SK-N-SH (cell line): Measurements from ENCODE around the gene MIDN. TPM values are rescaled to one million over a fixed set of nuclear protein-coding genes. Genes with fewer than 3 reads are reported as not detected.
A peak's percentile ranks its signal among the peaks of the same experiment; 100 is the strongest.

ENCODE experiments used
- CTCF ChIA-PET: fragments of 300-600, 350-600 bp; formaldehyde crosslinking; extraction: SDS; loops from one replicate; lab custom pipeline; 2021; lab: Yijun Ruan, JAX
- POLR2A ChIA-PET: fragments of 350-600 bp; sonication (Branson Sonifier 250); formaldehyde crosslinking; extraction: SDS; loops from one replicate; lab custom pipeline; 2020; ENCODE audit warnings: antibody characterized with exemption, inconsistent platforms; lab: Yijun Ruan, JAX
- DNase-seq: peaks from one replicate; pipeline ENCODE4 v3.0.0; 2012
- H2AFZ ChIP-seq: fragments of 200-600 bp; sonication (generic); 2 replicates; pipeline ENCODE4 v1.8.1; 2016; ENCODE audit warnings: antibody characterized with exemption, mild to moderate bottlenecking, low read depth
- H3F3A ChIP-seq: fragments of 200-600 bp; sonication (generic); replicated peaks from 2 replicates; pipeline ENCODE3; 2016; ENCODE audit warnings: antibody characterized with exemption, mild to moderate bottlenecking; ENCODE audit not compliant: insufficient read depth
- H3K27ac ChIP-seq, 2 experiments: fragments of 200-500 bp in 1 of 2; fragments of 200-600 bp in 1 of 2; sonication (Bioruptor generic) in 1 of 2; sonication (generic), shearing (Covaris generic) in 1 of 2; 2 replicates each; pipeline versions ENCODE4 v1.5.1 to v1.6.1; 2014 to 2016; ENCODE audit warnings: low read depth in 2 of 2, inconsistent platforms in 1 of 2, low read length in 1 of 2, mild to moderate bottlenecking in 1 of 2, mixed read lengths in 1 of 2
- H3K27me3 ChIP-seq: fragments of 200-600 bp; sonication (generic), shearing (Covaris generic); 2 replicates; pipeline ENCODE4 v1.6.1; 2016; ENCODE audit warnings: mixed run types; ENCODE audit not compliant: insufficient read depth
- H3K36me3 ChIP-seq, 2 experiments: fragments of 200-500 bp in 1 of 2; fragments of 200-600 bp in 1 of 2; sonication (Bioruptor generic) in 1 of 2; sonication (generic) in 1 of 2; replicated peaks in 1 of 2; 2 replicates each; pipeline versions ENCODE3 to v1.5.1; 2014 to 2016; ENCODE audit warnings: low read length in 1 of 2, mild to moderate bottlenecking in 1 of 2; ENCODE audit not compliant: insufficient read depth in 2 of 2, control insufficient read depth in 1 of 2
- H3K4me1 ChIP-seq, 2 experiments: fragments of 200-500 bp in 1 of 2; fragments of 200-600 bp in 1 of 2; sonication (Bioruptor generic) in 1 of 2; sonication (generic), shearing (Covaris generic) in 1 of 2; 2 replicates each; pipeline versions ENCODE4 v1.5.1 to v1.6.1; 2014 to 2016; ENCODE audit warnings: low read depth in 1 of 2, low read length in 1 of 2, mixed run types in 1 of 2; ENCODE audit not compliant: insufficient read depth in 2 of 2, control insufficient read depth in 1 of 2
- H3K4me2 ChIP-seq: fragments of 200-600 bp; sonication (generic), shearing (Covaris generic); 2 replicates; pipeline ENCODE4 v1.6.1; 2017; ENCODE audit warnings: mixed run types
- H3K4me3 ChIP-seq, 2 experiments: fragments of 200-500 bp in 1 of 2; fragments of 200-600 bp in 1 of 2; sonication (Bioruptor generic) in 1 of 2; sonication (generic), shearing (Covaris generic) in 1 of 2; 2 replicates each; pipeline versions ENCODE4 v1.5.1 to v1.8.1; 2014 to 2016; ENCODE audit warnings: low read depth in 2 of 2, inconsistent platforms in 1 of 2, low read length in 1 of 2, mild to moderate bottlenecking in 1 of 2, mixed read lengths in 1 of 2, moderate library complexity in 1 of 2
- H3K79me2 ChIP-seq: fragments of 200-600 bp; sonication (generic); 2 replicates; pipeline ENCODE4 v1.8.1; 2017; ENCODE audit warnings: mild to moderate bottlenecking; ENCODE audit not compliant: insufficient read depth
- H3K9ac ChIP-seq: fragments of 200-600 bp; sonication (generic); 2 replicates; pipeline ENCODE4 v1.6.1; 2017; ENCODE audit warnings: mixed run types
- H3K9me2 ChIP-seq: fragments of 200-600 bp; sonication (generic); 2 replicates; pipeline ENCODE4 v1.6.1; 2017; ENCODE audit warnings: mixed run types
- H3K9me3 ChIP-seq: fragments of 200-600 bp; sonication (generic); 2 replicates; pipeline ENCODE4 v1.6.1; 2017; ENCODE audit warnings: mixed run types, mild to moderate bottlenecking, moderate library complexity
- H4K20me1 ChIP-seq: fragments of 200-600 bp; sonication (generic); 2 replicates; pipeline ENCODE4 v1.6.1; 2017; ENCODE audit warnings: mild to moderate bottlenecking, mixed run types; ENCODE audit not compliant: insufficient read depth
- ELF1 ChIP-seq: IDR thresholded peaks from 2 replicates; pipeline ENCODE4 v1.4.0; 2012
- EP300 ChIP-seq, 2 experiments: IDR thresholded peaks; 2 replicates each; pipeline versions ENCODE4 v1.4.0 to v1.6.1; 2012; ENCODE audit warnings: borderline replicate concordance in 1 of 2, low read depth in 1 of 2, low read length in 1 of 2
- EZH2phosphoT487 ChIP-seq: fragments of 200-600 bp; sonication (generic); IDR thresholded peaks from 2 replicates; pipeline ENCODE4 v1.6.1; 2017; ENCODE audit warnings: low read depth, mixed run types, mild to moderate bottlenecking, antibody characterized with exemption, moderate library complexity, borderline replicate concordance
- FOSL2 ChIP-seq: IDR thresholded peaks from 2 replicates; pipeline ENCODE4 v1.4.0; 2012; ENCODE audit warnings: low read depth, mild to moderate bottlenecking, moderate library complexity, borderline replicate concordance
- FOXJ3 ChIP-seq: sonication (generic); formaldehyde crosslinking; IDR thresholded peaks from 2 replicates; pipeline ENCODE4 v1.5.1; 2020; ENCODE audit warnings: mild to moderate bottlenecking, missing genetic modification reagents
- GABPA ChIP-seq: IDR thresholded peaks from 2 replicates; pipeline ENCODE4 v1.4.0; 2012; ENCODE audit warnings: low read depth, mild to moderate bottlenecking
- GATA2 ChIP-seq: sonication (generic); formaldehyde crosslinking; IDR thresholded peaks from 2 replicates; pipeline ENCODE4 v1.5.0; 2020; ENCODE audit warnings: mild to moderate bottlenecking, missing genetic modification reagents
- JUND ChIP-seq: IDR thresholded peaks from 2 replicates; pipeline ENCODE4 v1.4.0; 2012
- MXI1 ChIP-seq: IDR thresholded peaks from 2 replicates; pipeline ENCODE4 v1.6.1; 2012; ENCODE audit warnings: mild to moderate bottlenecking, low read depth, low read length, improper control_type of control experiment
- NRF1 ChIP-seq: IDR thresholded peaks from 2 replicates; pipeline ENCODE4 v1.6.1; 2012; ENCODE audit warnings: low read depth, mild to moderate bottlenecking, low read length
- POLR2AphosphoS5 ChIP-seq: IDR thresholded peaks from 2 replicates; pipeline ENCODE4 v1.6.1; 2012; ENCODE audit warnings: low read depth, low read length
- RAD21 ChIP-seq: IDR thresholded peaks from 2 replicates; pipeline ENCODE4 v1.6.1; 2012; ENCODE audit warnings: mild to moderate bottlenecking, low read length
- RCOR1 ChIP-seq: fragments of 150-350 bp; IDR thresholded peaks from 2 replicates; pipeline ENCODE4 v1.6.1; 2017; ENCODE audit warnings: antibody characterized with exemption, low read length
- RXRA ChIP-seq: IDR thresholded peaks from 2 replicates; pipeline ENCODE4 v1.4.0; 2012; ENCODE audit warnings: low read depth, mild to moderate bottlenecking, borderline replicate concordance
- SIN3A ChIP-seq: IDR thresholded peaks from 2 replicates; pipeline ENCODE4 v1.6.1; 2012; ENCODE audit warnings: low read depth, mild to moderate bottlenecking, low read length, moderate library complexity, borderline replicate concordance
- TCF12 ChIP-seq: IDR thresholded peaks from 2 replicates; pipeline ENCODE4 v1.4.0; 2012
- WGBS: methylation state at CpG from one replicate; pipeline ENCODE4 v1.1.6; 2017; ENCODE audit warnings: low lambda C conversion rate; 5-methylcytosine and 5-hydroxymethylcytosine counted together
- polyA plus RNA-seq, 3 experiments: library from polyadenylated mRNA; depleted of rRNA; stranded (reverse); fragments of >200 nt; gene quantifications; 2 replicates each; pipeline ENCODE4 v1.2.3, GENCODE V29; 2012
- TF ChIP-seq, protein P1 (sequence below): IDR thresholded peaks from 2 replicates; pipeline ENCODE4 v1.4.0; 2012; ENCODE audit warnings: low read depth
- TF ChIP-seq, protein P2 (sequence below): IDR thresholded peaks from 2 replicates; pipeline ENCODE4 v1.4.0; 2012; ENCODE audit warnings: low read depth, borderline replicate concordance
- TF ChIP-seq, protein P3 (sequence below): IDR thresholded peaks from 2 replicates; pipeline ENCODE4 v1.4.0; 2012; ENCODE audit warnings: low read depth, borderline replicate concordance
- TF ChIP-seq, protein P4 (sequence below): fragments of 150-350 bp; IDR thresholded peaks from 2 replicates; pipeline ENCODE4 v1.6.1; 2017; ENCODE audit warnings: antibody characterized with exemption, low read length, low read depth, borderline replicate concordance
- TF ChIP-seq, protein P5 (sequence below): fragments of 150-350 bp; IDR thresholded peaks from 2 replicates; pipeline ENCODE4 v1.6.1; 2016; ENCODE audit warnings: mild to moderate bottlenecking, low read depth, low read length
- TF ChIP-seq, protein P6 (sequence below): fragments of 200-600 bp; sonication (generic); IDR thresholded peaks from 2 replicates; pipeline ENCODE4 v1.6.1; 2017; ENCODE audit warnings: antibody characterized with exemption, mild to moderate bottlenecking, moderate library complexity

The MIDN gene
- polyA plus RNA-seq, 1 of the 3 experiments (the other 2 are of a cell fraction), result 13.9 TPM

DNA sequence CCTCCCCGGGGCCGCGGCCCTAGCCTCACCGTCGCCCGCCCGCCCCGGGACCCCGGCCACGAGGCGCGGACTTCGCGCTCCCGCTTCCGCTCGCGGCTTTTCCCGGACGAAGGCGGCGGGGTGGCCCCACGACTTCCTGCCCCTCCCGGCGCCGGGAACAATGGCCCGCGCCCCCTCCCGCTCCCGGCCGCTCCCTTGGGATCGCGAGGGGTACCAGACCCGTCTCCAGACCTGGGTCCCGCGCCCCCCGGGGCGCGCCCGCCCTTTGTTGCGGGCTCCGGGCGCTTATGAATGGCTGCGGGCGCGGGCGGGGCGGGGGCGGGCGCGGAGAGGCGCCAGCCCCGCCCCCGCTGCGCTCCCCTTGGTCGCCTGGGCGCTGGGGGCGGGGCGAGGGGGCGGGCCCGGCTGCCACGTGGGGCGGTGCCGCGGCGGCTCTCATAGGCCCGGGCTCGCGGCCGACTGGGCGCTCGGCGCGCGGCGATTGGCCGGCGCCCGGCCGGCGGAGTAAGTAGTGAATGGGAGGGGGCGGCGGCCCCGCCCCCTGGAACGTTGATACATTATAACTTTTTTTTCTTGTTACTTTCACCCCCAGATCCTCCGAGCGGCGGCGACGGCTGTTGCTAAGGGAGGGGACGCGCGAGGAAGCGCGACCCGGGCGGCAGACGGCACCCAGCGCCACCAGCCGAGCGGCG is 1.1 kb downstream of the MIDN start:
- Histone ChIP-seq H3K79me2 (peaks cover 54% of the 10 kb centered on the region), H3K4me3 (peak overlapping the region; percentile 79 to 88), H4K20me1 (peaks cover 25% of the 10 kb centered on the region), H3K27ac (peak overlapping the region; percentile 95 to 96), H3K27me3 (no peaks in the 10 kb centered on the region), H3F3A (peaks cover 38% of the 10 kb centered on the region), H3K9ac (peak overlapping the region; percentile 98), H3K36me3 (peaks cover 11 to 19% of the 10 kb centered on the region in 2 experiments), H3K9me2 (no peaks in the 10 kb centered on the region), H3K4me2 (peak overlapping the region; percentile 75; the same call in 1 of the 2 replicates), H3K4me1 (peaks cover 15 to 38% of the 10 kb centered on the region in 2 experiments; a peak in 3 of 4 replicates), H3K9me3 (no peaks in the 10 kb centered on the region), H2AFZ (no peak overlapping the region)
- WGBS, result under 1% methylated on average over 39 of the region's 102 CpGs
- peak; percentile 92 for DNase-seq
- CTCF ChIA-PET, result interaction anchor here (0.6 to 2.5 kb wide), 10 partner anchors 10 to 361 kb away, joined by 3 to 22 read pairs (median 4); partner anchors contain the start of gene CIRBP
- POLR2A ChIA-PET, result interaction anchor here (0.7 to 1.5 kb wide), 4 partner anchors 17 to 454 kb away, joined by 3 to 23 read pairs (median 7); partner anchors contain the start of gene CIRBP
- TF ChIP-seq, protein P1, sequence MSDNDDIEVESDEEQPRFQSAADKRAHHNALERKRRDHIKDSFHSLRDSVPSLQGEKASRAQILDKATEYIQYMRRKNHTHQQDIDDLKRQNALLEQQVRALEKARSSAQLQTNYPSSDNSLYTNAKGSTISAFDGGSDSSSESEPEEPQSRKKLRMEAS, result peak; percentile 80
- TF ChIP-seq MXI1 (peak; percentile 52; the same call in 1 of the 2 replicates), ELF1 (no peak; the same call in 1 of the 2 replicates), RCOR1 (no peak), NRF1 (no peak), FOSL2 (no peak), TCF12 (peak; percentile 23; the same call in 1 of the 2 replicates), SIN3A (peak; percentile 83; the same call in 1 of the 2 replicates), EZH2phosphoT487 (no peak), POLR2AphosphoS5 (peak; percentile 95), RAD21 (no peak), RXRA (no peak), EP300 (IDR thresholded peaks at IDR 0.05; ENCODE audit: borderline replicate concordance in 1 of 2, low read depth in 1 of 2, low read length in 1 of 2) (no peak), JUND (no peak), GATA2 (no peak), FOXJ3 (CRISPR knock-in tag) (no peak), GABPA (peak; percentile 27; the same call in 1 of the 2 replicates)
- TF ChIP-seq, protein P2, sequence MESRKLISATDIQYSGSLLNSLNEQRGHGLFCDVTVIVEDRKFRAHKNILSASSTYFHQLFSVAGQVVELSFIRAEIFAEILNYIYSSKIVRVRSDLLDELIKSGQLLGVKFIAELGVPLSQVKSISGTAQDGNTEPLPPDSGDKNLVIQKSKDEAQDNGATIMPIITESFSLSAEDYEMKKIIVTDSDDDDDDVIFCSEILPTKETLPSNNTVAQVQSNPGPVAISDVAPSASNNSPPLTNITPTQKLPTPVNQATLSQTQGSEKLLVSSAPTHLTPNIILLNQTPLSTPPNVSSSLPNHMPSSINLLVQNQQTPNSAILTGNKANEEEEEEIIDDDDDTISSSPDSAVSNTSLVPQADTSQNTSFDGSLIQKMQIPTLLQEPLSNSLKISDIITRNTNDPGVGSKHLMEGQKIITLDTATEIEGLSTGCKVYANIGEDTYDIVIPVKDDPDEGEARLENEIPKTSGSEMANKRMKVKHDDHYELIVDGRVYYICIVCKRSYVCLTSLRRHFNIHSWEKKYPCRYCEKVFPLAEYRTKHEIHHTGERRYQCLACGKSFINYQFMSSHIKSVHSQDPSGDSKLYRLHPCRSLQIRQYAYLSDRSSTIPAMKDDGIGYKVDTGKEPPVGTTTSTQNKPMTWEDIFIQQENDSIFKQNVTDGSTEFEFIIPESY, result no peak
- TF ChIP-seq, protein P3, sequence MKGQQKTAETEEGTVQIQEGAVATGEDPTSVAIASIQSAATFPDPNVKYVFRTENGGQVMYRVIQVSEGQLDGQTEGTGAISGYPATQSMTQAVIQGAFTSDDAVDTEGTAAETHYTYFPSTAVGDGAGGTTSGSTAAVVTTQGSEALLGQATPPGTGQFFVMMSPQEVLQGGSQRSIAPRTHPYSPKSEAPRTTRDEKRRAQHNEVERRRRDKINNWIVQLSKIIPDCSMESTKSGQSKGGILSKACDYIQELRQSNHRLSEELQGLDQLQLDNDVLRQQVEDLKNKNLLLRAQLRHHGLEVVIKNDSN, result peak; percentile 32; the same call in 1 of the 2 replicates
- TF ChIP-seq, protein P4, sequence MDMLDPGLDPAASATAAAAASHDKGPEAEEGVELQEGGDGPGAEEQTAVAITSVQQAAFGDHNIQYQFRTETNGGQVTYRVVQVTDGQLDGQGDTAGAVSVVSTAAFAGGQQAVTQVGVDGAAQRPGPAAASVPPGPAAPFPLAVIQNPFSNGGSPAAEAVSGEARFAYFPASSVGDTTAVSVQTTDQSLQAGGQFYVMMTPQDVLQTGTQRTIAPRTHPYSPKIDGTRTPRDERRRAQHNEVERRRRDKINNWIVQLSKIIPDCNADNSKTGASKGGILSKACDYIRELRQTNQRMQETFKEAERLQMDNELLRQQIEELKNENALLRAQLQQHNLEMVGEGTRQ, result no peak
- TF ChIP-seq, protein P5, sequence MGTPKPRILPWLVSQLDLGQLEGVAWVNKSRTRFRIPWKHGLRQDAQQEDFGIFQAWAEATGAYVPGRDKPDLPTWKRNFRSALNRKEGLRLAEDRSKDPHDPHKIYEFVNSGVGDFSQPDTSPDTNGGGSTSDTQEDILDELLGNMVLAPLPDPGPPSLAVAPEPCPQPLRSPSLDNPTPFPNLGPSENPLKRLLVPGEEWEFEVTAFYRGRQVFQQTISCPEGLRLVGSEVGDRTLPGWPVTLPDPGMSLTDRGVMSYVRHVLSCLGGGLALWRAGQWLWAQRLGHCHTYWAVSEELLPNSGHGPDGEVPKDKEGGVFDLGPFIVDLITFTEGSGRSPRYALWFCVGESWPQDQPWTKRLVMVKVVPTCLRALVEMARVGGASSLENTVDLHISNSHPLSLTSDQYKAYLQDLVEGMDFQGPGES, result no peak
- TF ChIP-seq, protein P6, sequence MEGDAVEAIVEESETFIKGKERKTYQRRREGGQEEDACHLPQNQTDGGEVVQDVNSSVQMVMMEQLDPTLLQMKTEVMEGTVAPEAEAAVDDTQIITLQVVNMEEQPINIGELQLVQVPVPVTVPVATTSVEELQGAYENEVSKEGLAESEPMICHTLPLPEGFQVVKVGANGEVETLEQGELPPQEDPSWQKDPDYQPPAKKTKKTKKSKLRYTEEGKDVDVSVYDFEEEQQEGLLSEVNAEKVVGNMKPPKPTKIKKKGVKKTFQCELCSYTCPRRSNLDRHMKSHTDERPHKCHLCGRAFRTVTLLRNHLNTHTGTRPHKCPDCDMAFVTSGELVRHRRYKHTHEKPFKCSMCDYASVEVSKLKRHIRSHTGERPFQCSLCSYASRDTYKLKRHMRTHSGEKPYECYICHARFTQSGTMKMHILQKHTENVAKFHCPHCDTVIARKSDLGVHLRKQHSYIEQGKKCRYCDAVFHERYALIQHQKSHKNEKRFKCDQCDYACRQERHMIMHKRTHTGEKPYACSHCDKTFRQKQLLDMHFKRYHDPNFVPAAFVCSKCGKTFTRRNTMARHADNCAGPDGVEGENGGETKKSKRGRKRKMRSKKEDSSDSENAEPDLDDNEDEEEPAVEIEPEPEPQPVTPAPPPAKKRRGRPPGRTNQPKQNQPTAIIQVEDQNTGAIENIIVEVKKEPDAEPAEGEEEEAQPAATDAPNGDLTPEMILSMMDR, result no peak
